Activated CD8-positive, alpha-beta memory T cell treated with anti-CD3 and anti-CD28 coated beads, Interleukin-2, amount 10 ng/mL, durations not matched to agents 7 days and 5 days (primary cell): Measurements from ENCODE around the gene EFCAB6. TPM values are rescaled to one million over a fixed set of nuclear protein-coding genes. Genes with fewer than 3 reads are reported as not detected.

Experiments used
- ATAC-seq: fragments of 150-1000 bp; cut with Tn5 transposase; one replicate; pipeline ENCODE4 v1.10.0; 2021; ENCODE audit warnings: moderate library complexity
- CTCF ChIA-PET: fragments of 350-600 bp; sonication (Branson Sonifier 250); formaldehyde crosslinking; loops from one replicate; lab custom pipeline; 2021; ENCODE audit warnings: antibody characterized with exemption; lab: Charles Lee
- DNase-seq: peaks from one replicate; pipeline ENCODE4 v3.0.0-alpha.2; 2020
- H3K27ac Mint-ChIP-seq: one replicate; pipeline ENCODE4 v1.8.0; 2021; ENCODE audit warnings: mild to moderate bottlenecking, mixed read lengths
- H3K27me3 Mint-ChIP-seq: one replicate; pipeline ENCODE4 v1.8.0; 2021; ENCODE audit warnings: mixed read lengths
- H3K36me3 Mint-ChIP-seq: one replicate; pipeline ENCODE4 v1.8.0; 2021; ENCODE audit warnings: mild to moderate bottlenecking, mixed read lengths
- H3K4me1 Mint-ChIP-seq: one replicate; pipeline ENCODE4 v1.8.0; 2021; ENCODE audit warnings: mixed read lengths
- H3K4me3 Mint-ChIP-seq: one replicate; pipeline ENCODE4 v1.8.0; 2021; ENCODE audit warnings: mild to moderate bottlenecking, moderate library complexity, mixed read lengths
- H3K9me3 Mint-ChIP-seq: one replicate; pipeline ENCODE4 v1.8.0; 2022; ENCODE audit warnings: low read depth, mixed read lengths
- total RNA-seq, 2 experiments: library from RNA; stranded (reverse); gene quantifications; one replicate each; pipeline ENCODE4 v1.2.3, GENCODE V29; 2021

The EFCAB6 gene
- total RNA-seq, 2 experiments from 2014 or later, result 0.14 to 0.32 TPM

DNA sequence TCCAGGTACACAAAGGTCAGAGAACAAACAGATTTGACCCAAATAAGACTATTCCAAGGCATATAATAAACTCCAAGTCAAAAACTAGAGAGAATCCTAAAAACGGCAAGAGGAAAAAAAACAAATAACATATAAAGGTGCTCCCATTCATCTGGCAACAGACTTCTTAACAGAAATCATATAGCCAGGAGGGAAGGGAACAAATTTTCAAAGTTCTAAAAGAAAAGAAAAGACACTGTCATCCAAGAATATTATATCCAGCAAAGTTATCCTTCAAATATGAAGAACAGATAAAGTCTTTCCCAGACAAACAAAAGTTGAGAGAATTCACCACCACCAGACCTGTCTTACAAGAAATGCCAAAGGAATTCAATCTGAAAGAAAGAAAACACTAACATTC, 11.1 kb downstream of the EFCAB6 start:
- Mint-ChIP-seq H3K36me3 (peaks cover 2% of the 10 kb centered on the region), H3K27ac (no peak overlapping the region)
- CTCF ChIA-PET, result no interaction called here

GRCh38 chr22:43798492-43798891, 13.6 kb downstream of the EFCAB6 start:
- ATAC-seq (no peak), DNase-seq (no peak)
- Mint-ChIP-seq H3K27me3 (peaks cover 18% of the 10 kb centered on the region), H3K9me3 (peaks cover 9% of the 10 kb centered on the region), H3K4me3 (no peak overlapping the region), H3K27ac (no peak overlapping the region), H3K4me1 (no peaks in the 10 kb centered on the region), H3K36me3 (peaks cover 2% of the 10 kb centered on the region)
- CTCF ChIA-PET, result no interaction called here

More for the DNA sequence above, 11.1 kb downstream of the EFCAB6 start:
- Mint-ChIP-seq H3K27me3 (peaks cover 34% of the 10 kb centered on the region), H3K9me3 (peaks cover 9% of the 10 kb centered on the region), H3K4me1 (no peaks in the 10 kb centered on the region), H3K4me3 (no peak overlapping the region)
- ATAC-seq (no peak), DNase-seq (no peak)

DNA sequence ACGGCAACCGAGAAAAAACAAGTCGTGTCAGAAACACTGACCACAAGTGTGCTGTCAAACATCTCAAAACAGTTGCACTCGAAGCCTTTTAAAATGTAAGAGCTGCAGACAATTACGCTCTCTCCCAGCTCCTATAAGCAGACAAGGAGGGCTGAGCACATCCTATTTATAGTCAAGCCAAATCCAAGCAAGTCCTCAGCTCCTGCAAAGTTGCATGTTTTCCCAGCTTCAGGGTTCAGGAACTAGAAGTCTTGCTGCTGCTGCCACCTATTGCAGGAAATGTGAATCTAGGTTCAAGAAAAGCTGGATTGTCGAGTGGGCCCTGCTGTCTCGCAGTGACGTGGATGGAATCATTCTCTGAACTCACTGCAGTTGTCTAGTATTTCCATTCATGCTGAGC, 15.5 kb downstream of the EFCAB6 start:
- DNase-seq (no peak), ATAC-seq (no peak)
- CTCF ChIA-PET, result interaction anchor here (1.4 kb wide), 1 partner anchor 418 kb away, joined by 3 read pairs; no protein-coding TSS in a partner anchor
- Mint-ChIP-seq H3K27me3 (peaks cover 5% of the 10 kb centered on the region), H3K4me3 (no peak overlapping the region), H3K9me3 (peaks cover 9% of the 10 kb centered on the region), H3K4me1 (no peaks in the 10 kb centered on the region), H3K36me3 (peaks cover 2% of the 10 kb centered on the region), H3K27ac (no peak overlapping the region)

DNA sequence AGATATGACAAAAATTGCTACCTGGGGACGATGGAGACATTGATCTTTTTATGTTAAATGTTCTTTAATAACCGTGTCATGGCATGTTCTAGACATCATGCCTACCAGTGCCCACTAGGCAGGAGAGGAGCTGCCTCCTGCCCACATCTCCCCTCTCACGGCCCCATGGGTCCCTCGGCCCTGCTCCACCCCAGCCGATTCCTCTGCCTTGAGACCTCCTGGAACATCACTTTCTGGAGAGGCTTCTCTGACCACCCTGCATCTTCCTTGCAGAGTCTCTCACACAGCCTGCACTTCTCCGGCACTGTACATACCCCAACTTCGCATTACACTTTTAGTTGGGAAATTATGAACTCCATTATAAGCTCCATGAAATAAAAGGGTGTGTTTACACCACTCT, 16.8 kb downstream of the EFCAB6 start:
- no peaks in the 10 kb centered on the region for H3K36me3 Mint-ChIP-seq
- peaks cover 2% of the 10 kb centered on the region for H3K27me3 Mint-ChIP-seq
- H3K27ac Mint-ChIP-seq, result no peak overlapping the region
- H3K4me1 Mint-ChIP-seq, result no peaks in the 10 kb centered on the region
- H3K9me3 Mint-ChIP-seq, result no peaks in the 10 kb centered on the region
- CTCF ChIA-PET, result no interaction called here
- no peak overlapping the region for H3K4me3 Mint-ChIP-seq
- no peak for ATAC-seq
- DNase-seq, result no peak

GRCh38 chr22:43792905-43793304, 19.2 kb downstream of the EFCAB6 start:
- no peak for ATAC-seq
- no peaks in the 10 kb centered on the region for H3K9me3 Mint-ChIP-seq
- no peak for DNase-seq
- H3K27me3 Mint-ChIP-seq, result peaks cover 5% of the 10 kb centered on the region
- no peak overlapping the region for H3K27ac Mint-ChIP-seq
- H3K4me1 Mint-ChIP-seq, result no peaks in the 10 kb centered on the region
- CTCF ChIA-PET, result no interaction called here
- no peak overlapping the region for H3K4me3 Mint-ChIP-seq
- H3K36me3 Mint-ChIP-seq, result no peaks in the 10 kb centered on the region

GRCh38 chr22:43789452-43789851, 22.7 kb downstream of the EFCAB6 start:
- Mint-ChIP-seq H3K36me3 (no peaks in the 10 kb centered on the region), H3K9me3 (no peaks in the 10 kb centered on the region), H3K4me1 (no peaks in the 10 kb centered on the region), H3K27ac (no peak overlapping the region), H3K27me3 (peaks cover 20% of the 10 kb centered on the region), H3K4me3 (no peak overlapping the region)
- DNase-seq, result no peak
- no peak for ATAC-seq
- CTCF ChIA-PET, result no interaction called here

DNA sequence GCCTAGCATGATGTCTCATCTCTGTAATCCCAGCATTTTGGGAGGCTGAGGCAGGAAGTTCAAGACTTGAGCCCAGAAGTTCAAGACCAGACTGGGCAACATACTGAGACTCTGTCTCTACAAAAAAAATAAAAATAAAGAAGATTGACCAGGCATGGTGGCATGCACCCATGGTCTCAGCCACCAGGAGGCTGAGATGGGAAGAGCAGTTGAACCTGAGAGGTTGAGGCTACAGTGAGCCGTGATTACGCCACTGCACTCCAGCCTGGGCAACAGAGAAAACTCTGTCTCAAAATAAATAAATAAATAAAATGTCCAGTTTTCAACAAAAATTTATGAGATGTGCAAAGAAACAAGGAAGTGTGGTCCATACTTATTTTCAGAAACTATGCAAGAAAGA, 28.3 kb downstream of the EFCAB6 start:
- DNase-seq, result no peak
- Mint-ChIP-seq H3K4me3 (no peak overlapping the region), H3K4me1 (no peaks in the 10 kb centered on the region), H3K9me3 (no peaks in the 10 kb centered on the region), H3K27ac (no peak overlapping the region), H3K27me3 (peaks cover 18% of the 10 kb centered on the region), H3K36me3 (no peaks in the 10 kb centered on the region)
- ATAC-seq, result no peak
- CTCF ChIA-PET, result no interaction called here

- peaks cover 15% of the 10 kb centered on the region for H3K27me3 Mint-ChIP-seq
- H3K27ac Mint-ChIP-seq, result no peak overlapping the region
- CTCF ChIA-PET, result no interaction called here
Observed at GRCh38 chr22:43782448-43782847, 29.7 kb downstream of the EFCAB6 start.

GRCh38 chr22:43777286-43777685, 34.8 kb downstream of the EFCAB6 start:
- H3K36me3 Mint-ChIP-seq, result no peaks in the 10 kb centered on the region
- no peak for ATAC-seq
- no peak for DNase-seq
- H3K4me3 Mint-ChIP-seq, result no peak overlapping the region
- CTCF ChIA-PET, result no interaction called here
- H3K27ac Mint-ChIP-seq, result no peak overlapping the region
- no peaks in the 10 kb centered on the region for H3K9me3 Mint-ChIP-seq
- no peaks in the 10 kb centered on the region for H3K4me1 Mint-ChIP-seq
- H3K27me3 Mint-ChIP-seq, result no peaks in the 10 kb centered on the region

More at GRCh38 chr22:43782448-43782847, 29.7 kb downstream of the EFCAB6 start:
- H3K36me3 Mint-ChIP-seq, result no peaks in the 10 kb centered on the region
- no peaks in the 10 kb centered on the region for H3K4me1 Mint-ChIP-seq
- no peak for DNase-seq
- no peak for ATAC-seq
- H3K9me3 Mint-ChIP-seq, result no peaks in the 10 kb centered on the region
- no peak overlapping the region for H3K4me3 Mint-ChIP-seq

- Mint-ChIP-seq H3K27ac (no peak overlapping the region), H3K36me3 (no peaks in the 10 kb centered on the region), H3K4me3 (no peak overlapping the region), H3K4me1 (no peaks in the 10 kb centered on the region), H3K9me3 (no peaks in the 10 kb centered on the region), H3K27me3 (no peaks in the 10 kb centered on the region)
- no peak for ATAC-seq
- CTCF ChIA-PET, result no interaction called here
- no peak for DNase-seq
Observed at GRCh38 chr22:43776081-43776670, 35.9 kb downstream of the EFCAB6 start.

- Mint-ChIP-seq H3K4me1 (no peaks in the 10 kb centered on the region), H3K27ac (no peak overlapping the region), H3K36me3 (no peaks in the 10 kb centered on the region), H3K9me3 (no peaks in the 10 kb centered on the region), H3K4me3 (no peak overlapping the region), H3K27me3 (no peaks in the 10 kb centered on the region)
- no peak for DNase-seq
- CTCF ChIA-PET, result no interaction called here
- ATAC-seq, result no peak
Observed at GRCh38 chr22:43774318-43774915, 37.7 kb downstream of the EFCAB6 start.

GRCh38 chr22:43772831-43773230, 39.3 kb downstream of the EFCAB6 start:
- Mint-ChIP-seq H3K27me3 (no peaks in the 10 kb centered on the region), H3K9me3 (no peaks in the 10 kb centered on the region), H3K4me1 (no peaks in the 10 kb centered on the region), H3K27ac (no peak overlapping the region), H3K4me3 (no peak overlapping the region), H3K36me3 (no peaks in the 10 kb centered on the region)
- DNase-seq (no peak), ATAC-seq (no peak)
- CTCF ChIA-PET, result interaction anchor here (0.6 kb wide), 1 partner anchor 415 kb away, joined by 3 read pairs; no protein-coding TSS in a partner anchor

GRCh38 chr22:43755452-43755851, 56.7 kb downstream of the EFCAB6 start:
- no peaks in the 10 kb centered on the region for H3K4me1 Mint-ChIP-seq
- ATAC-seq, result no peak
- H3K27ac Mint-ChIP-seq, result no peak overlapping the region
- no peak overlapping the region for H3K4me3 Mint-ChIP-seq
- no peaks in the 10 kb centered on the region for H3K9me3 Mint-ChIP-seq
- no peaks in the 10 kb centered on the region for H3K36me3 Mint-ChIP-seq
- CTCF ChIA-PET, result interaction anchor here (1.1 kb wide), 1 partner anchor 129 kb away, joined by 3 read pairs; no protein-coding TSS in a partner anchor
- DNase-seq, result peak; percentile 0
- peaks cover 34% of the 10 kb centered on the region for H3K27me3 Mint-ChIP-seq

- H3K4me1 Mint-ChIP-seq, result no peaks in the 10 kb centered on the region
- DNase-seq, result no peak
- peaks cover 34% of the 10 kb centered on the region for H3K27me3 Mint-ChIP-seq
- H3K27ac Mint-ChIP-seq, result no peak overlapping the region
- H3K4me3 Mint-ChIP-seq, result no peak overlapping the region
- H3K9me3 Mint-ChIP-seq, result no peaks in the 10 kb centered on the region
- CTCF ChIA-PET, result interaction anchor here (1.1 kb wide), 1 partner anchor 130 kb away, joined by 3 read pairs; no protein-coding TSS in a partner anchor
- ATAC-seq, result no peak
- no peaks in the 10 kb centered on the region for H3K36me3 Mint-ChIP-seq
Observed at GRCh38 chr22:43755011-43755410, 57.1 kb downstream of the EFCAB6 start.
